CD4-positive, alpha-beta memory T cell (primary cell): Measurements from ENCODE around the gene DPP8. TPM values are rescaled to one million over a fixed set of nuclear protein-coding genes. Genes with fewer than 3 reads are reported as not detected.
"Not testable (repeated sequence)": the region's sequence is repeated elsewhere in the genome, so short reads cannot be mapped to it uniquely, and the experiment has no call there.

ENCODE experiments used
- CTCF ChIA-PET: fragments of 350-600 bp; sonication (Branson Sonifier 250); formaldehyde crosslinking; loops from one replicate; lab custom pipeline; 2021; ENCODE audit warnings: inconsistent platforms; ENCODE audit not compliant: partially characterized antibody; lab: Charles Lee
- POLR2A ChIA-PET: fragments of 350-600 bp; sonication (Branson Sonifier 250); formaldehyde crosslinking; loops from one replicate; lab custom pipeline; 2021; ENCODE audit not compliant: partially characterized antibody; lab: Charles Lee
- DNase-seq, 5 donors: peaks; one replicate each; pipeline versions ENCODE4 v3.0.0 to v3.0.0-alpha.2; 2020 to 2022; ENCODE audit warnings: mixed read lengths in 1 of 5
- H3K27ac ChIP-seq: one replicate; pipeline ENCODE4 v1.7.0; 2013; ENCODE audit warnings: low read depth, low read length
- H3K27me3 ChIP-seq: 2 replicates; pipeline ENCODE4 v1.7.0; 2013; ENCODE audit warnings: mild to moderate bottlenecking, low read length, moderate library complexity; ENCODE audit not compliant: insufficient read depth
- H3K36me3 ChIP-seq: 2 replicates; pipeline ENCODE4 v1.7.0; 2013; ENCODE audit warnings: mild to moderate bottlenecking, low read length, moderate library complexity; ENCODE audit not compliant: insufficient read depth
- H3K4me1 ChIP-seq: 2 replicates; pipeline ENCODE4 v1.7.0; 2013; ENCODE audit warnings: mild to moderate bottlenecking, low read length, moderate library complexity; ENCODE audit not compliant: insufficient read depth
- H3K4me3 ChIP-seq, 2 donors: one replicate each; pipeline ENCODE4 v1.7.0; 2013; ENCODE audit warnings: low read length in 2 of 2, mild to moderate bottlenecking in 1 of 2
- H3K9me3 ChIP-seq, 2 donors: one replicate each; pipeline ENCODE4 v1.7.0; 2013; ENCODE audit warnings: low read length in 2 of 2, control low read depth in 1 of 2; ENCODE audit not compliant: control insufficient read depth in 1 of 2
- H3K27ac Mint-ChIP-seq, 7 donors: one replicate each; pipeline ENCODE4 v1.8.0; 2020 to 2021; ENCODE audit warnings: mixed read lengths in 7 of 7, mild to moderate bottlenecking in 6 of 7, inconsistent platforms in 3 of 7, moderate library complexity in 3 of 7
- H3K27me3 Mint-ChIP-seq, 2 donors: one replicate each; pipeline ENCODE4 v1.8.0; 2020 to 2021; ENCODE audit warnings: mixed read lengths in 2 of 2
- H3K36me3 Mint-ChIP-seq, 2 donors: one replicate each; pipeline ENCODE4 v1.8.0; 2020 to 2021; ENCODE audit warnings: mixed read lengths in 2 of 2, inconsistent platforms in 1 of 2, mild to moderate bottlenecking in 1 of 2
- H3K4me1 Mint-ChIP-seq, 4 donors: one replicate each; pipeline ENCODE4 v1.8.0; 2020 to 2021; ENCODE audit warnings: mixed read lengths in 4 of 4, mild to moderate bottlenecking in 1 of 4
- H3K4me3 Mint-ChIP-seq, 8 donors: one replicate each; pipeline ENCODE4 v1.8.0; 2020 to 2021; ENCODE audit warnings: mixed read lengths in 8 of 8, mild to moderate bottlenecking in 7 of 8, moderate library complexity in 6 of 8, inconsistent platforms in 3 of 8
- H3K9me3 Mint-ChIP-seq, 8 donors: one replicate each; pipeline ENCODE4 v1.8.0; 2020 to 2021; ENCODE audit warnings: mixed read lengths in 8 of 8, mild to moderate bottlenecking in 5 of 8, inconsistent platforms in 3 of 8, moderate library complexity in 1 of 8
- intact Hi-C: fragments of 100-400 bp; cut with micrococcal nuclease; formaldehyde crosslinking; loops from one replicate; pipeline ENCODE4 v1.15.1; 2023
- polyA plus RNA-seq, 2 donors: library from polyadenylated mRNA; unstranded; fragments of 300-500 nt; fragmentation: Illumina TruSeq; gene quantifications; one replicate each; pipeline ENCODE4 v1.2.3, GENCODE V29; 2021
- total RNA-seq, 2 experiments: library from RNA; stranded (reverse); gene quantifications; one replicate each; pipeline ENCODE4 v1.2.3, GENCODE V29; 2021

DPP8 gene
- total and polyA plus RNA-seq, 4 experiments from 2014 or later: 39.2 to 58.6 (median 52.8) TPM

GRCh38 chr15:65463096-65463495 lies 54.4 kb downstream of the DPP8 start:
- POLR2A ChIA-PET, H3K4me3 Mint-ChIP-seq, H3K4me1 ChIP-seq, H3K27ac ChIP-seq, H3K9me3 Mint-ChIP-seq, DNase-seq, H3K27me3 Mint-ChIP-seq, H3K27ac Mint-ChIP-seq, H3K4me1 Mint-ChIP-seq, CTCF ChIA-PET, intact Hi-C loops, H3K27me3 ChIP-seq, H3K4me3 ChIP-seq, H3K9me3 ChIP-seq: not testable (repeated sequence)
- H3K36me3 Mint-ChIP-seq: peaks cover 43 to 70% of the 10 kb centered on the region in 2 donors
- peaks cover 56% of the 10 kb centered on the region for H3K36me3 ChIP-seq

DNA sequence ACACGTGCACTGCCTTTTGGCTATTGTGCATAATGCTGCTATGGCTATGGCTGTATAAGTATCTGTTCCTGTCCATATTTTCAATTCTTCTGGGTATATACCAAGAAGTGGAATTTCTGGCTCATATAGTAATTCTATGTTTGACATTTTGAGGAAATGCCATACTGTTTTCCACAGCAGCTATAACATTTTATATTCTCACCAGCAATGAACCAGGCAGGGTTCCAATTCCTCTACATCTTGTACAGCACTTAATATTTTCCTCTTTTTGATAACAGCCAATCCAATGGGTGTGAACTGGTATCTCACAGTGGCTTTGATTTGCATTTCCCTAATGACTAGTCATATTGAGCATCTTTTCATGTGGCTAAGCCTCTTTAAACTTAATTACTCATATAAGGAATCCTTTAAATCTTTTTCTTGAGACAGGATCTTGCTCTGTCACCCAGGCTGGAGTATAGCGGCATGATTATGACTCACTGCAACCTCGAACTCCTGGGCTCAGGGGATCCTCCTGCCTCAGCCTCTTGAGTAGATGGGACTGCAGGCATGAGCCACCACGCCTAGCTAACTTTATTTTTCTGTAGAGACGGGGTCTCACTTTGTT lies 56.6 kb downstream of the DPP8 start:
- no peaks in the 10 kb centered on the region for H3K4me1 ChIP-seq
- no peaks in the 10 kb centered on the region for H3K27me3 ChIP-seq
- Mint-ChIP-seq H3K9me3 (no peaks in the 10 kb centered on the region), H3K4me3 (no peak overlapping the region), H3K4me1 (peaks cover 0 to 2% (median 0%) of the 10 kb centered on the region in 4 donors), H3K27me3 (no peaks in the 10 kb centered on the region), H3K36me3 (peaks cover 40 to 64% of the 10 kb centered on the region in 2 donors), H3K27ac (peak overlapping the region in 6 of 7 donors; percentile 36 to 81 (median 64))
- H3K36me3 ChIP-seq: peaks cover 49% of the 10 kb centered on the region
- ChIA-PET CTCF (no interaction called here), POLR2A (no interaction called here)
- H3K4me3 ChIP-seq: no peak overlapping the region
- intact Hi-C loops: no loop called here
- no peak for DNase-seq
- H3K27ac ChIP-seq: no peak overlapping the region
- H3K9me3 ChIP-seq: no peaks in the 10 kb centered on the region

- H3K4me3 Mint-ChIP-seq, H3K4me1 Mint-ChIP-seq, CTCF ChIA-PET, POLR2A ChIA-PET, intact Hi-C loops, H3K4me3 ChIP-seq, H3K9me3 ChIP-seq, H3K27me3 ChIP-seq, H3K27ac ChIP-seq, H3K27me3 Mint-ChIP-seq, H3K4me1 ChIP-seq, H3K9me3 Mint-ChIP-seq, DNase-seq: not testable (repeated sequence)
- Mint-ChIP-seq H3K27ac (peak overlapping the region in 1 of 7 donors; percentile 13), H3K36me3 (peaks cover 42 to 64% of the 10 kb centered on the region in 2 donors)
- H3K36me3 ChIP-seq: peaks cover 50% of the 10 kb centered on the region
Measured at GRCh38 chr15:65455256-65455655, 62.2 kb downstream of the DPP8 start.

GRCh38 chr15:65451989-65452388 lies 65.5 kb downstream of the DPP8 start:
- Histone ChIP-seq H3K9me3 (no peaks in the 10 kb centered on the region), H3K36me3 (peaks cover 37% of the 10 kb centered on the region), H3K4me1 (no peaks in the 10 kb centered on the region), H3K27ac (no peak overlapping the region), H3K4me3 (no peak overlapping the region), H3K27me3 (no peaks in the 10 kb centered on the region)
- Mint-ChIP-seq H3K36me3 (peaks cover 36 to 52% of the 10 kb centered on the region in 2 donors), H3K27ac (peak overlapping the region in 2 of 7 donors; percentile 15 to 47), H3K9me3 (no peaks in the 10 kb centered on the region), H3K27me3 (no peaks in the 10 kb centered on the region), H3K4me3 (no peak overlapping the region), H3K4me1 (peaks cover 0 to 3% (median 0%) of the 10 kb centered on the region in 4 donors)
- ChIA-PET CTCF (no interaction called here), POLR2A (no interaction called here)
- no peak for DNase-seq
- intact Hi-C loops: no loop called here

DNA sequence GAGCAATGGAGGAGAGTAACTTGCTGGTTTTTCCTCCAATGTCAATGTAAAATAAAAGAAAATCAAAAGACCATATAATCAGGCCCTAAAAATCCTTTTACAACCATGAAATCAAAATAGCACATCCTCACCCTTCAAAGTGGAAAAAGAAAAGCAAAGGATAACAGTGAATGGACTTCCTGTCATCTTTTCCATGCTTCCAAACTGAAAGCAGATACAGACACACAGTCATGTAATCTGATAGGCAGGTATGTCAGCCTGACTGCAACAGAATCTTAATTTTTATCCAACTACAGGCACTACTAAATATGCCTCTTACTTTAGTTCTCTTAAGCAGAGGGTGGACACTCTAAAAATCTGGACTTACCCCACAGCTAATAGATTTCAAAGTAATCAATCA lies 66.9 kb downstream of the DPP8 start:
- no peaks in the 10 kb centered on the region for H3K4me1 ChIP-seq
- DNase-seq: no peak
- ChIA-PET POLR2A (no interaction called here), CTCF (no interaction called here)
- Mint-ChIP-seq H3K4me1 (peaks cover 0 to 1% (median 0%) of the 10 kb centered on the region in 4 donors), H3K27me3 (no peaks in the 10 kb centered on the region), H3K36me3 (peaks cover 30 to 52% of the 10 kb centered on the region in 2 donors), H3K27ac (peak overlapping the region in 1 of 7 donors; percentile 68), H3K4me3 (no peak overlapping the region), H3K9me3 (no peaks in the 10 kb centered on the region)
- no peaks in the 10 kb centered on the region for H3K27me3 ChIP-seq
- H3K9me3 ChIP-seq: no peaks in the 10 kb centered on the region
- no peak overlapping the region for H3K27ac ChIP-seq
- H3K4me3 ChIP-seq: no peak overlapping the region
- intact Hi-C loops: no loop called here
- peaks cover 34% of the 10 kb centered on the region for H3K36me3 ChIP-seq

- no peaks in the 10 kb centered on the region for H3K27me3 ChIP-seq
- ChIA-PET CTCF (no interaction called here), POLR2A (no interaction called here)
- Mint-ChIP-seq H3K36me3 (peaks cover 32 to 58% of the 10 kb centered on the region in 2 donors), H3K27ac (peak overlapping the region in 1 of 7 donors; percentile 25), H3K9me3 (no peaks in the 10 kb centered on the region), H3K27me3 (no peaks in the 10 kb centered on the region), H3K4me3 (no peak overlapping the region), H3K4me1 (peaks cover 0 to 1% (median under 1%) of the 10 kb centered on the region in 4 donors)
- no peak overlapping the region for H3K27ac ChIP-seq
- H3K9me3 ChIP-seq: no peaks in the 10 kb centered on the region
- no peaks in the 10 kb centered on the region for H3K4me1 ChIP-seq
- intact Hi-C loops: no loop called here
- H3K36me3 ChIP-seq: peaks cover 25% of the 10 kb centered on the region
- DNase-seq: no peak
- H3K4me3 ChIP-seq: no peak overlapping the region
Measured at GRCh38 chr15:65447145-65447544, 70.3 kb downstream of the DPP8 start.

DNA sequence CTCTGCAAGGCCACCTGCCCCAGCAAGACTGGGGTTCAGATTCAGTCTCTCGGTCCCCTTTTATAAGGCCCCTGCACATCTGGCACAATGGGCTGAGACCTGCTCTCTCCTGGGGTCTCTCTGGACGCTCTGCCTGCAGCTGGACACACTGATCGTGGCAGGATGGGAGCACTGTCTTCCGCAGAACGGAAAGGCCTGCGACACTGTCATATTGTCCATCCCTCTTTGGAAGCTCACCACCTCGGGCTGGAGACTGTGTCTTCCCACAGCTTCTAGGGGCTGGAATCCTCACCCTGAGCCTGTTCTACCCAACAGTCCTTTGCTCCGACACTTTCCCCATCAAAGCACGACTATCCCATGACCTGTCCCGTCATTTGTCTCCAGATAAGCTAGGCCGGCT lies 83.3 kb downstream of the DPP8 start:
- no peak overlapping the region for H3K4me3 ChIP-seq
- no peaks in the 10 kb centered on the region for H3K4me1 ChIP-seq
- POLR2A ChIA-PET: no interaction called here
- no peak overlapping the region for H3K27ac ChIP-seq
- Mint-ChIP-seq H3K27me3 (peaks cover 0 to 3% of the 10 kb centered on the region in 2 donors), H3K4me1 (no peaks in the 10 kb centered on the region), H3K4me3 (no peak overlapping the region), H3K27ac (no peak overlapping the region), H3K9me3 (no peaks in the 10 kb centered on the region), H3K36me3 (no peaks in the 10 kb centered on the region)
- H3K9me3 ChIP-seq: no peaks in the 10 kb centered on the region
- DNase-seq: no peak
- no peaks in the 10 kb centered on the region for H3K27me3 ChIP-seq
- intact Hi-C loops: no loop called here
- no peaks in the 10 kb centered on the region for H3K36me3 ChIP-seq
- CTCF ChIA-PET: no interaction called here
